Neural crest cell (in vitro differentiated cells): ENCODE measurements around the gene LETM1. TPM values are rescaled to one million over a fixed set of nuclear protein-coding genes. Genes with fewer than 3 reads are reported as not detected.

Experiments
- DNase-seq: peaks from one replicate; pipeline ENCODE4 v3.0.0; 2021; ENCODE audit warnings: low read depth, mixed read lengths, low spot score
- H3K27ac Mint-ChIP-seq: one replicate; pipeline ENCODE4 v1.8.0; 2021; ENCODE audit warnings: mild to moderate bottlenecking, mixed read lengths; ENCODE audit not compliant: unreplicated experiment
- H3K27me3 Mint-ChIP-seq: 2 replicates; pipeline ENCODE4 v1.8.0; 2021; ENCODE audit warnings: low read depth, mild to moderate bottlenecking, mixed read lengths
- H3K36me3 Mint-ChIP-seq: 2 replicates; pipeline ENCODE4 v1.8.0; 2021; ENCODE audit warnings: low read depth, mild to moderate bottlenecking, mixed read lengths
- H3K4me1 Mint-ChIP-seq: 2 replicates; pipeline ENCODE4 v1.8.0; 2021; ENCODE audit warnings: mixed read lengths
- H3K4me3 Mint-ChIP-seq: one replicate; pipeline ENCODE4 v1.8.0; 2021; ENCODE audit warnings: mild to moderate bottlenecking, mixed read lengths
- H3K9me3 Mint-ChIP-seq: 2 replicates; pipeline ENCODE4 v1.8.0; 2021; ENCODE audit warnings: mixed read lengths
- CTCF ChIP-seq: fragments of 200-600 bp; sonication (generic); conservative IDR thresholded peaks from 2 replicates; pipeline ENCODE4 v1.5.0; 2021; ENCODE audit warnings: antibody characterized with exemption, mild to moderate bottlenecking
- total RNA-seq: library from RNA; stranded (reverse); gene quantifications from 2 replicates; pipeline ENCODE4 v1.2.1, GENCODE V29; 2021

LETM1 gene
- total RNA-seq, 1 donor from 2014 or later = 60.6 TPM

DNA sequence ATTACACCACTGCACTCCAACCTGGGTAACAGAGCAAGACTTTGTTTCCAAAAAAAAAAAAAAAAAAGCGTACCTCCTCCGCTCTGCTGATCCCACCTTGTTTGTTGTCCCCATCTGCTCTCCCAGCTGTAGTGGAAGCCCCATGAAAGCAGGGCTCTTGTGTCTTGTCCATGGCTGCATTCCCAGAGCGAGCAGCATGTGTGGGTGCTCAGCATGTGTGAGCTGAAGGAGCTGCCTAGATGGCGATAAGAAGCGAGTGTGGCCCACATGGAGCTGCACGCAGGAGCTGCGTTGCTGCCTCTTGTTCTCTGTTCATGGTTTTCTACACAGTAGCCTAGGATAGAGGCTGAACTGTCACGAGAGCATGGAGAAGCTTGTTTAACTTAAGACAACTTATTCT, 27.6 kb upstream of the LETM1 start:
- TF ChIP-seq CTCF = no peak
- Mint-ChIP-seq H3K4me1 (peaks cover 55% of the 10 kb centered on the region), H3K36me3 (peaks cover 2% of the 10 kb centered on the region), H3K9me3 (no peaks in the 10 kb centered on the region), H3K4me3 (no peak overlapping the region), H3K27me3 (no peaks in the 10 kb centered on the region), H3K27ac (no peak overlapping the region)
- no peak for DNase-seq

GRCh38 chr4:1882850-1883271, 26.9 kb upstream of the LETM1 start:
- H3K4me1 Mint-ChIP-seq = peaks cover 57% of the 10 kb centered on the region
- TF ChIP-seq CTCF = no peak
- no peaks in the 10 kb centered on the region for H3K9me3 Mint-ChIP-seq
- peaks cover 2% of the 10 kb centered on the region for H3K36me3 Mint-ChIP-seq
- peak overlapping the region; percentile 60 for H3K27ac Mint-ChIP-seq
- no peaks in the 10 kb centered on the region for H3K27me3 Mint-ChIP-seq
- no peak for DNase-seq
- H3K4me3 Mint-ChIP-seq = no peak overlapping the region

DNA sequence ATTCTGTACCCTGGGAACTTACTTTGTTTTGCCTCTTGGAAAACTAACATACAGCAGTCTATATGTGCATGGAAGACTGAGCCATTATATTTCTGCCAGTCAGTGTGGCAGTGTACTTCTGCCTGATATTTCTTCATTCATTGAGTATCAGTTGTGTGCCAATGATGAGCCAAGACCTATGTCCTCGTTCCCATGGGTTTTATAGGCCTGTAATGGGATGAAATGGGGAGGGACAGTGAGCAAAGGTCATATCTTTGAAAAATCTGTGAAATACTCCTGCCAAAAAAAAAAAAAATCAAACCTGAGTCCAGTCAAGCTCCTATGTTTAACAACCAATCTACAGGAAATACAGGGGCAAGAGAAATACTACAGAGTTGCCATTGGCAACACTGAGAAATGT, 24.4 kb upstream of the LETM1 start:
- H3K9me3 Mint-ChIP-seq = no peaks in the 10 kb centered on the region
- peaks cover 2% of the 10 kb centered on the region for H3K36me3 Mint-ChIP-seq
- no peak for TF ChIP-seq CTCF
- DNase-seq = no peak
- no peaks in the 10 kb centered on the region for H3K27me3 Mint-ChIP-seq
- no peak overlapping the region for H3K27ac Mint-ChIP-seq
- H3K4me3 Mint-ChIP-seq = no peak overlapping the region
- H3K4me1 Mint-ChIP-seq = peaks cover 54% of the 10 kb centered on the region

DNA sequence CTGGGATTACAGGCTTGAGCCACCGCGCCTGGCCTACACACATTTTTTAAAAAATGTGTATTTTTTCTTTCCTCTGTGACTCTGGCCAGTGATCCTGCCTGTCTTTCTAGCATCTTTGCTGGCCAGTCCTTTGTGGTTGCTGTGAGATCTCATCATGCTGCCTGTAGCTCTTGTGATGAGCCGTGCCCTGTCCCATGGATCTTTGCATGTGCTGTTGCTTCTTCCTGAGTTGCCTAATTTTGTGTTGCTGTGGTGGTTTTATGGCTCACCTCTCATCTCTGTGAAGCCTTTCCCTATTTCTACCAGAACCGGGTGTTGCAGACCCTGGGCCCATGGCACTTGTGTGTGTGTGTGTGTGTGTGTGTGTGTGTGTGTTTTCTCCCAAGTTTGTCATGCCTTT, 23.5 kb upstream of the LETM1 start:
- peaks cover 2% of the 10 kb centered on the region for H3K36me3 Mint-ChIP-seq
- peaks cover 53% of the 10 kb centered on the region for H3K4me1 Mint-ChIP-seq
- no peak for TF ChIP-seq CTCF
- no peaks in the 10 kb centered on the region for H3K9me3 Mint-ChIP-seq
- no peak overlapping the region for H3K4me3 Mint-ChIP-seq
- DNase-seq = no peak
- H3K27ac Mint-ChIP-seq = no peak overlapping the region
- H3K27me3 Mint-ChIP-seq = no peaks in the 10 kb centered on the region

GRCh38 chr4:1874201-1874600, 18.2 kb upstream of the LETM1 start:
- TF ChIP-seq CTCF = no peak
- H3K27me3 Mint-ChIP-seq = peaks cover 4% of the 10 kb centered on the region
- H3K4me1 Mint-ChIP-seq = peaks cover 51% of the 10 kb centered on the region
- no peaks in the 10 kb centered on the region for H3K9me3 Mint-ChIP-seq
- H3K27ac Mint-ChIP-seq = no peak overlapping the region
- H3K36me3 Mint-ChIP-seq = peaks cover 3% of the 10 kb centered on the region
- no peak for DNase-seq
- peak overlapping the region; percentile 90 for H3K4me3 Mint-ChIP-seq

DNA sequence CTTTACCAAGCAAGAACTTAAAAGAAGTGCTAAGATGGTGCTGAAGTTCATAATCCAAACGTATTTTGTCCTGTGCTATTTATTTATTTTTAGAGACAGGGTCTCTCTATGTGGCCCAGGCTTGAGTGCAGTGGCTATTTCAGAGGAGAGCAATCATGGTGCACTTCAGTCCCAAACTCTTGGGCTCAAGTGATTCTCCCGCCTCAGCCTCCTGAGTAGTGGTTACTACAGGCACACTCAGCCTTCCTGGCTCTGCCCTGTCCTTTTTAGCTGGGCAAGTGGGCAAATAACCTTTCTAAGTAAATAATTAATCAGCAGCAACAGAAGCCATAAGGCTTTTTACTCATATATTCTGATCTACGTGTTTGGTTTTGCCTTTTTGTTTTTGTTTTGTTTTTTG, 17.8 kb upstream of the LETM1 start:
- Mint-ChIP-seq H3K9me3 (no peaks in the 10 kb centered on the region), H3K27ac (no peak overlapping the region), H3K36me3 (peaks cover 3% of the 10 kb centered on the region), H3K4me3 (peak overlapping the region; percentile 90), H3K27me3 (peaks cover 4% of the 10 kb centered on the region), H3K4me1 (peaks cover 49% of the 10 kb centered on the region)
- no peak for TF ChIP-seq CTCF
- no peak for DNase-seq
